ENCODE data around the gene PPP2R5B.

PPP2R5B gene

GRCh38 chr11:64923944-64924909, at the start of gene PPP2R5B:
TSS of gene PPP2R5B (plus strand) at chr11:64924689. CDS start at chr11:64925735, 1,046 bp downstream.
- DNase-seq, result peak; percentile 87 to 88

- DNase-seq, result peak; percentile 94 to 96
Observed at GRCh38 chr11:64875369-64876228, 48.9 kb upstream of the PPP2R5B start.

- no peak for DNase-seq
Observed at GRCh38 chr11:64876229-64876750, 48.2 kb upstream of the PPP2R5B start.

GRCh38 chr11:64876835-64877341, 47.6 kb upstream of the PPP2R5B start:
- DNase-seq, result no peak

- no peak for DNase-seq
Observed at GRCh38 chr11:64877390-64878222, 46.9 kb upstream of the PPP2R5B start.

- DNase-seq, result peak; percentile 37 to 47
Observed at GRCh38 chr11:64878223-64878493, 46.3 kb upstream of the PPP2R5B start.

- DNase-seq, result peak; percentile 92 to 96
Observed at GRCh38 chr11:64878494-64879243, 45.8 kb upstream of the PPP2R5B start, which contains the start of gene EHD1. TSS of gene EHD1 (minus strand) at chr11:64878621. CDS start at chr11:64878464, 157 bp downstream.

GRCh38 chr11:64879244-64879900, 45.1 kb upstream of the PPP2R5B start:
- peak in 1 of 2 experiments; percentile 27 for DNase-seq

GRCh38 chr11:64880240-64881001, 44.1 kb upstream of the PPP2R5B start:
- DNase-seq, result no peak

GRCh38 chr11:64881476-64881875, 43.0 kb upstream of the PPP2R5B start:
- no peak for DNase-seq

GRCh38 chr11:64882243-64882642, 42.2 kb upstream of the PPP2R5B start:
- no peak for DNase-seq

GRCh38 chr11:64883575-64883974, 40.9 kb upstream of the PPP2R5B start:
- DNase-seq, result no peak

- no peak for DNase-seq
Observed at GRCh38 chr11:64884019-64884418, 40.5 kb upstream of the PPP2R5B start.

- peak; percentile 98 for DNase-seq
Observed at GRCh38 chr11:64885367-64886286, 38.9 kb upstream of the PPP2R5B start.

- no peak for DNase-seq
Observed at GRCh38 chr11:64887234-64887756, 37.2 kb upstream of the PPP2R5B start.

GRCh38 chr11:64887757-64888405, 36.6 kb upstream of the PPP2R5B start:
- peak; percentile 55 to 70 for DNase-seq

GRCh38 chr11:64888406-64888728, 36.1 kb upstream of the PPP2R5B start:
- no peak for DNase-seq
